Measurements from ENCODE around the gene ARF6. TPM values are rescaled to one million over a fixed set of nuclear protein-coding genes. Genes with fewer than 3 reads are reported as not detected.

ARF6 gene
- total RNA-seq, 1 experiment from 2014 or later, result 63.2 TPM

GRCh38 chr14:49933704-49934103, 40.8 kb downstream of the ARF6 start:
- in situ Hi-C loops (cut with HindIII; ENCODE audit: low pct_unique_long_range_greater_than_20kb, low sequenced_read_pairs), result no loop called here
- POLR2A ChIA-PET, result no interaction called here
- CTCF ChIA-PET, result interaction anchor here (0.6 kb wide), 1 partner anchor 137 kb away, joined by 9 read pairs; no protein-coding TSS in a partner anchor

GRCh38 chr14:49934646-49935045, 41.8 kb downstream of the ARF6 start:
- Histone ChIP-seq H3K4me3 (ENCODE audit: low read depth in 2 of 2, low read length in 2 of 2) (no peak overlapping the region), H3K27ac (ENCODE audit: low read length) (peak overlapping the region; percentile 1; the same call in 1 of the 2 replicates), H3K27me3 (ENCODE audit: control insufficient read depth, insufficient read depth, low read length) (no peaks in the 10 kb centered on the region), H3K9me3 (ENCODE audit: control insufficient read depth, insufficient read depth, low read depth, low read length) (no peaks in the 10 kb centered on the region), H3K4me1 (ENCODE audit: control insufficient read depth, insufficient read depth, low read length) (no peaks in the 10 kb centered on the region), H3K36me3 (ENCODE audit: control insufficient read depth, insufficient read depth, low read length) (no peaks in the 10 kb centered on the region)
- DNase-seq (ENCODE audit: low read depth, low spot score), result no peak
- ChIA-PET CTCF (no interaction called here), POLR2A (no interaction called here)
- intact Hi-C loops (cut with micrococcal nuclease; ENCODE audit: unreplicated experiment) (no loop called here), in situ Hi-C loops (cut with HindIII; ENCODE audit: low pct_unique_long_range_greater_than_20kb, low sequenced_read_pairs) (no loop called here)
- TF ChIP-seq TCF7L2 (IDR thresholded peaks at IDR 0.05; ENCODE audit: low read depth, low read length) (no peak), CTCF (IDR thresholded peaks at IDR 0.05) (no peak), POLR2AphosphoS5 (IDR thresholded peaks at IDR 0.05; ENCODE audit: low read depth, low read length) (no peak), REST (IDR thresholded peaks at IDR 0.05; ENCODE audit: insufficient read depth in 1 of 2, low read depth in 2 of 2, low read length in 1 of 2) (no peak), SIN3A (IDR thresholded peaks at IDR 0.05; ENCODE audit: borderline replicate concordance, insufficient read depth, low read depth, low read length) (no peak)
- BruUV-seq (replicated peaks), result no TSS peak
- ATAC-seq, result no peak

More at GRCh38 chr14:49933704-49934103, 40.8 kb downstream of the ARF6 start:
- Histone ChIP-seq H3K27ac (ENCODE audit: low read length) (0 out of 2 replicates have a peak overlapping the region, but pooled peaks have one; percentile 37), H3K27me3 (ENCODE audit: control insufficient read depth, insufficient read depth, low read length) (no peaks in the 10 kb centered on the region), H3K4me1 (ENCODE audit: control insufficient read depth, insufficient read depth, low read length) (no peaks in the 10 kb centered on the region), H3K36me3 (ENCODE audit: control insufficient read depth, insufficient read depth, low read length) (no peaks in the 10 kb centered on the region), H3K4me3 (ENCODE audit: low read depth in 2 of 2, low read length in 2 of 2) (no peak overlapping the region), H3K9me3 (ENCODE audit: control insufficient read depth, insufficient read depth, low read depth, low read length) (no peaks in the 10 kb centered on the region)
- TF ChIP-seq POLR2AphosphoS5 (IDR thresholded peaks at IDR 0.05; ENCODE audit: low read depth, low read length) (no peak), REST (IDR thresholded peaks at IDR 0.05; ENCODE audit: insufficient read depth in 1 of 2, low read depth in 2 of 2, low read length in 1 of 2) (no peak), TCF7L2 (IDR thresholded peaks at IDR 0.05; ENCODE audit: low read depth, low read length) (no peak), SIN3A (IDR thresholded peaks at IDR 0.05; ENCODE audit: borderline replicate concordance, insufficient read depth, low read depth, low read length) (no peak), CTCF (IDR thresholded peaks at IDR 0.05) (no peak)
- DNase-seq (ENCODE audit: low read depth, low spot score) (no peak), ATAC-seq (no peak)
- intact Hi-C loops (cut with micrococcal nuclease; ENCODE audit: unreplicated experiment), result no loop called here
- BruUV-seq (replicated peaks), result no TSS peak

Data from Panc1 (cell line).